SKM-1 treated with dmso at 0.1 percent for 144 hours (cell line): ENCODE measurements around the gene PRKAA2.

Experiments
- DNase-seq: peaks from one replicate; lab custom pipeline; 2025; ENCODE audit not compliant: unreplicated experiment; lab: John Stamatoyannopoulos, UW

Gene PRKAA2

GRCh38 chr1:56712150-56712549 is 67.0 kb downstream of the PRKAA2 start:
- DNase-seq, result no peak

- no peak for DNase-seq
Measured at GRCh38 chr1:56713112-56713511, 68.0 kb downstream of the PRKAA2 start.

DNA sequence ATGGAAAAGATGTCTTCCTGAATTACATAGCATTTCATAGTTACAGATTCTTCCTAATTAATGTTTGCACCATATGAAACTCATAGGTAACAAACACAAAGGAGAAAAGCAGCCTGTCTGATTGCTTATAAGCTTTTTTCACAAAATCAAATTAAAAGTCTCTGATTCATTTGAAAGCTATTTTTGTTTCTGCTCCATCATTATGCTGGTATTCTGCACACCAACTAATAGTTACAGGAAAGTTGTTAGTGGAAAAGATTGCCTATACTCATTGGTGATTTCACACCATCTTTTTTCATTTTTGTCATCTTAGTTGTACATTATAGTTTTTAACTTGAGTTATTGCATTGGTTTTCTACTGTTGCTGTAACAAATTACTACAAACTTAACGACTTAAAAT is 70.0 kb downstream of the PRKAA2 start:
- DNase-seq, result no peak

DNA sequence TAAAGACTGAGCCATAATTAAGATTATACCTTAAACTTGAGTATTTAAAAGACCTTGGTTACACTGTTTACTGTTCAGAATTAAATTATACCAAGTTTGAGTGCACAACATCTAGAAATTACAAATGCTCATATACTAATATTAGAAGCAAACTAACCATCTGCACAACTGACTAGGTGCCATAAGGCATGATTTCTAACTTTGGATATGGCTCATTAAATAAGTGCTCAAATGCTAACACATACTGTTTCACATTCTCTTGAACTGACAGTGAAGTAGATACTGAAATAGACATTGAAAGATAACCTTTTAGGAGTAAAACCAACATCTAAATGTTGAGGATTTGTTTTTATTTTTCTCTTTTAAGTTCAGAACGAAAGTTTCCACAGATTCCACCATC is 74.1 kb downstream of the PRKAA2 start:
- DNase-seq, result no peak

DNA sequence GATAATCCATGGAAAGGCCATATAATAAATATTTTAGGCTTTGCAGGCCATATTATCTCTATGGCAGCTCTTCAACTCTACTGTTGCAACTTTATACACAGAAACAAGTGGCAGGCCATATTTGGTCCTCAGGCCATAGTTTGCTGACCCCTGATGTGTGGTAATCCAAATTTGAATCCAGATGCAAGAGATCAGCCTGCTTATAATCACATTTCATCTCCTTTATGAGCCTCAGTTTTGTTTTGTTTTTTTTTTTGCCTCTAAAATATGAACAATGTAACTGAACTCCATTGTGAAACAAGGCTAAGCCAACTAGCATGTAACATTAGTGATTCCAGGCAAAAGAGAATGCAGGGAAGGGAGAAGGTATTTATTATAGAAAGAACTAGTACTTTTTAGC is 81.6 kb downstream of the PRKAA2 start:
- no peak for DNase-seq

DNA sequence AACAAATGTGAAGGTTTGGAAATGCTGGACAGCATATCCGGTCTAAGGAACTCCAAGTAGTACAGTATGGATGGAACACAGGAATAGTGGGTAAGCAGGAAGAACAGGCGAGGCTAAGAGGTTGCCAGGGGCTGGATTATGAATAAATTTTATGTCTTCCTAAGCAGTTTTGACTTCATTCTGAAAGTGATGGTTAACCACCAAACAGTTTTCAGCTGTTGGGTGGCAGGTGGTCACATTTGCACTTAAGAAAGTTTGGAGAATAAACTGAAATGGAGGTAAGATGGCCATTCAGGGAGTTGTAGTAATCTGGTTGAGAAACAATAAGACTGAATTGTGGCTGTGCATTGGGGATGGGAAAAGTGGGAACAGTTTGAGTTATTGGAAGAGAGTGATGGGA is 83.8 kb downstream of the PRKAA2 start:
- no peak for DNase-seq

DNA sequence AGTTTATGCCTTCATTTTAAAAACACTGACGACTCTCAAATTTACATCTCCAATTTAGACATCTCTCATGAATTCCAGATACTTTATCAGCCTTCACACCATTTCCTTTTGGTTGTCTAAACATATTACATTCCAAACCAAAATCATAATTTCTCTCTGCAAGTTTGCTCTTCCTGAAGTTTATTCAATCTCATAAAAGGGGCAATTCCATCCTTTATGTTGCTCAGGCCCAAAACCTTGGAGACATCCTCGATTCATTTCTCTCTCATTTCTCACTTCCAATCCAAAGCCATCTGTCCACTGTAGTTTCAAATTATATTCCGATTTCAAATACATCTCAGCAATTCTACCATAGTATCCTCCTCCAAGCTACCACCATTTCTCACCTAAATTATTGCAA is 100.1 kb downstream of the PRKAA2 start:
- DNase-seq, result no peak

DNA sequence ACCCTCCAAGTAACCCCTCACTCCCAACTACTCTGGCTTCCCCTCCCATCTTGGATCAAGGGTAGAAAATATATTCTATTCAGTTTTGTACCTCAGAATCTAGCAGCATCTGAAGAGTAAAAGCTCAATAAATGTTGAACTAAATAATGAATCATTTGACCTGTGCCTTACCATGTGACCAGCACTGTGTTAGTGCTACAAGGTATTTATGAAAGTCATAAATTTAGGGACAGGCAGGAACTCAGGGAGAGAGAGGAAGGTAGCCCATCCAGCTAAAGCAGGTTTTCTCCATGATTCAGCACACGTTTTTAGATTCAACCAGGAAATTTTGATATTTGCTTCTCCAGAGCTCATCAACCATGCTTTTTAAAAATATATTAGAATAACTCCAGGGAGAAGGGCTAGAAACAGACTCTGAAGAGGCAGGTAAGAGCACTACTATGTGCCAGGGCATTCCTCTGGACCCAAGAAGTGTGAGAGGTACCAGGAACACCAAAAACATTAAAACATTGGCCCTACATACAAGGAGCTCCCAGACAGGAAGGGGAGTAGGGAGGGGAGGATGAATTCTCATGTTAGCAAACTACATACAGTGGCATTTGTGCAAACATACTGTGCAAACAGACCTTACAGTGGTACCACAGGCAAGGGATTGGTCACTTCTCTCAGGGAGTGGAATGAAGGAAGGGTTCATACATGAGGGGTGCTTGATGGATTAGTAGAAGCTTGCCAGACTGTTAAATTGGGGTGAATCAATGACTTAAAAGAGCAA is 109.8 kb downstream of the PRKAA2 start:
- no peak for DNase-seq

GRCh38 chr1:56755911-56756310 is 110.8 kb downstream of the PRKAA2 start:
- no peak for DNase-seq

- DNase-seq, result no peak
Measured at GRCh38 chr1:56758135-56758534, 113.0 kb downstream of the PRKAA2 start.

DNA sequence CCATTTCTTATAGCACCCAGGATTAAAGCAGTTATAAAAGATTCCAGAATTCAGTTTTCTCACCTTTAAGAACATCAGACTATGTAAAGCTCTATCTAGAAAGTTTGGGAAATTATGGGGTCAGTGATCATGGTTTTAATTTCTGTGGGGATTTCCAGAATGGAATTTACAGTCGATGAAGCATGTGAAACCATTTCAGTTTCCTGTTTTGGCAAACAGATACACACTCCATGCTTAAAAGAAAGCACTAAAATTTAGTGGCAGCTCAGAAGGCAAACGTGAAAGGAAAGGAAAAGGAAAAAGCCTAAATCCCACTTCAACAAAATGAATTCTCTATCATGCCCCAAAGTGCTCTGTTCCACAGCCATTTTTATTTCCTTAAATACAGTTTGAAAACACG is 113.7 kb downstream of the PRKAA2 start:
- no peak for DNase-seq
